MCF 10A (cell line): Measurements from ENCODE around the gene BMP8B. TPM values are rescaled to one million over a fixed set of nuclear protein-coding genes. Genes with fewer than 3 reads are reported as not detected.

ENCODE experiments used
- BruUV-seq: library from RNA; stranded (reverse); fragments of 400-500 nt; replicated peaks from 2 replicates; lab custom pipeline; 2021; lab: Mats Ljungman, UMichigan
- CTCF ChIA-PET: fragments of 300-600 bp; sonication (Branson Sonifier 250); formaldehyde crosslinking; extraction: SDS; loops from one replicate; lab custom pipeline; 2021; ENCODE audit warnings: antibody characterized with exemption, inconsistent platforms; lab: Yijun Ruan, JAX
- POLR2A ChIA-PET: fragments of 300-600, 350-650 bp; sonication (Branson Sonifier 250); formaldehyde crosslinking; extraction: SDS; loops from one replicate; lab custom pipeline; 2020; ENCODE audit warnings: antibody characterized with exemption, inconsistent platforms; lab: Yijun Ruan, JAX
- DNase-seq: peaks from one replicate; pipeline ENCODE4 v3.0.0-alpha.2; 2018; ENCODE audit not compliant: unreplicated experiment
- H3K27ac Mint-ChIP-seq: one replicate; pipeline ENCODE4 v1.8.0; 2022; ENCODE audit warnings: mild to moderate bottlenecking, low read depth, mixed read lengths; ENCODE audit not compliant: unreplicated experiment
- H3K27me3 Mint-ChIP-seq: one replicate; pipeline ENCODE4 v1.8.0; 2022; ENCODE audit warnings: mixed read lengths; ENCODE audit not compliant: insufficient read depth, unreplicated experiment
- H3K36me3 Mint-ChIP-seq: one replicate; pipeline ENCODE4 v1.8.0; 2022; ENCODE audit warnings: mild to moderate bottlenecking, moderate library complexity, mixed read lengths; ENCODE audit not compliant: insufficient read depth, unreplicated experiment
- H3K4me1 Mint-ChIP-seq: one replicate; pipeline ENCODE4 v1.8.0; 2022; ENCODE audit warnings: mixed read lengths; ENCODE audit not compliant: insufficient read depth, unreplicated experiment
- H3K4me3 Mint-ChIP-seq: one replicate; pipeline ENCODE4 v1.8.0; 2022; ENCODE audit warnings: mild to moderate bottlenecking, moderate library complexity, mixed read lengths; ENCODE audit not compliant: unreplicated experiment
- H3K9me3 Mint-ChIP-seq: one replicate; pipeline ENCODE4 v1.8.0; 2022; ENCODE audit warnings: mixed read lengths; ENCODE audit not compliant: unreplicated experiment
- intact Hi-C: fragments of 100-400 bp; cut with micrococcal nuclease; formaldehyde crosslinking; loops from 2 replicates; pipeline ENCODE4 v1.14.1; 2022
- total RNA-seq: library from RNA; stranded (reverse); gene quantifications from 2 replicates; pipeline ENCODE4 v1.2.3, GENCODE V29; 2022
- TF ChIP-seq, protein P1 (sequence below): fragments of 200-600 bp; IDR thresholded peaks from one replicate; pipeline ENCODE4 v1.8.0; 2022; ENCODE audit warnings: antibody characterized with exemption, mild to moderate bottlenecking; ENCODE audit not compliant: unreplicated experiment

The BMP8B gene
- total RNA-seq, 1 experiment from 2014 or later = 0.21 TPM

DNA sequence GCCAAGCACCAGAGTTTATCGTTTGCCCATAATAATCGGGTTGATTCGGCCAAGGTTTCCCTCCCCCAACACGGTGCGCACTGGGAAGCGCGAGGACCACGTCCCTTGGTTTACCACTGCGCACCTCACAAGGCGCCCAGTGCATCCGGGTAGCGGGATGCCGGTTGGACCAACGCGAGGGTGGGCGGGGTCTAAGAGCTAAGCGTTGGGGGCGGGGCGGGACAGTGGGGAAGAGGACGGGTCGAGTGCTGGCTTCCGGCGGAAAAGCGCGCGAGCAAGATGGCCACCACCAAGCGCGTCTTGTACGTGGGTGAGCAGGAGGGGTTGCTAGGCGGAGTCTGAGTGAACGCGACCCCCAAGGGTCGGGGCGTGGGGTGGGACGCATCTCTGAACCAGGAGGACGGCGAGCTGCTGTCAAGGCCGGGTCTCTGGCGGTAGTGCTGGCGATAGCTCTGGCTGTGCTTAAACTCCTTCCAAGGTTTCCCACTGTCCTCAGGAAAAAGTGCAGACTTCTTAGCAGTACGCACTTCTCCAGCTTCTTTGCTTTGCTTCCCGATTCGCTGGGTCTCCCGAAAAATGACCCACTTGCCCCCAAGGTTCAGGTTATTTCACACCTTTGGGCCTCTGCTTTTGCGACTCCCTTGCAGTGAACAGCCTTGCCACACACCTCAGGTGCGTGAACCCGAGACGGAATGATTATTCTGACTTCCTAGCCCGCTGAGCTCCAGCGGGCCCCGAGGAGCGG lies 49.9 kb downstream of the BMP8B start, which contains the start of gene PPIE:
Gene PPIE, plus strand, starts transcription at position 261 of the 745 bp plus-strand sequence. Its CDS starts 19 bp downstream, at position 280.
- peak within 1 kb of the TSS; percentile 94 for H3K4me3 Mint-ChIP-seq
- TSS peak; percentile 45 for BruUV-seq
- peaks cover 34% of the 10 kb centered on the region for H3K36me3 Mint-ChIP-seq
- peaks cover 7% of the 10 kb centered on the region for H3K27me3 Mint-ChIP-seq
- intact Hi-C loops = no loop called here
- CTCF ChIA-PET = interaction anchor here (0.6 to 2.7 kb wide), 4 partner anchors 19 to 769 kb away, joined by 3 to 9 read pairs (median 4); no protein-coding TSS in a partner anchor
- TF ChIP-seq, protein P1, sequence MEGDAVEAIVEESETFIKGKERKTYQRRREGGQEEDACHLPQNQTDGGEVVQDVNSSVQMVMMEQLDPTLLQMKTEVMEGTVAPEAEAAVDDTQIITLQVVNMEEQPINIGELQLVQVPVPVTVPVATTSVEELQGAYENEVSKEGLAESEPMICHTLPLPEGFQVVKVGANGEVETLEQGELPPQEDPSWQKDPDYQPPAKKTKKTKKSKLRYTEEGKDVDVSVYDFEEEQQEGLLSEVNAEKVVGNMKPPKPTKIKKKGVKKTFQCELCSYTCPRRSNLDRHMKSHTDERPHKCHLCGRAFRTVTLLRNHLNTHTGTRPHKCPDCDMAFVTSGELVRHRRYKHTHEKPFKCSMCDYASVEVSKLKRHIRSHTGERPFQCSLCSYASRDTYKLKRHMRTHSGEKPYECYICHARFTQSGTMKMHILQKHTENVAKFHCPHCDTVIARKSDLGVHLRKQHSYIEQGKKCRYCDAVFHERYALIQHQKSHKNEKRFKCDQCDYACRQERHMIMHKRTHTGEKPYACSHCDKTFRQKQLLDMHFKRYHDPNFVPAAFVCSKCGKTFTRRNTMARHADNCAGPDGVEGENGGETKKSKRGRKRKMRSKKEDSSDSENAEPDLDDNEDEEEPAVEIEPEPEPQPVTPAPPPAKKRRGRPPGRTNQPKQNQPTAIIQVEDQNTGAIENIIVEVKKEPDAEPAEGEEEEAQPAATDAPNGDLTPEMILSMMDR = no peak
- peak; percentile 93 for DNase-seq
- H3K4me1 Mint-ChIP-seq = peaks cover 12% of the 10 kb centered on the region
- H3K27ac Mint-ChIP-seq = peak within 1 kb of the TSS; percentile 96
- no peaks in the 10 kb centered on the region for H3K9me3 Mint-ChIP-seq
- POLR2A ChIA-PET = interaction anchor here (0.6 to 2.2 kb wide), 18 partner anchors 8 to 679 kb away, joined by 3 to 9 read pairs (median 3); partner anchors contain the start of genes BMP8B and PABPC4

DNA sequence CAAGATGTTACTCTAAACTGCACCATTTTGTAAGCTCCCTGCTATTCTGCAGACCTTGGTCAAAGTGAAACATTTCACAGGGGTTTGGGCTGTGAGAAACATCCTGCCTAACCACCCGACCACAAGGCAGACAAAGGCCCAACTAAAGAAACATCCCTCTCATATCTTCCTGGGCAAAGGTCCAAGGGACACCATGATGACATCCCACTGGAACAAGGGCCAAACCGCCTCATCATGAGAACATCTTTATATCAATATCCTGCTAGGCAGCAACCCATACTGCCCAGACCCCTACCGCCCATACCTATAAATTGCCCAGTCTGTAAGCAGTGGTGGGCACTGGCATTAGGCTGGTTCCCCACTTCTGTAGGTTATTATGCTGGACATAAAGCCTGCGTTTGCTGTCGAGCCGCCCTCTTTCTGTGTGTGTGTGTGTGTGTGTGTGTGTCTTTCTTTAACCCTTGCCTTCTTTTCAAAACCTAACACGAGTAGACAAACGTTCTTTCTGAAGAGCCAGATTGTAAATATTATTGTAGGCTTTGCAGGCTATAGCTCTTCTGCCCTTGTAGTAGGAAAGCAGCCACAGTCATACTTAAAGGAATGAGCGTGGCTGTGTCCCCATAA lies 51.0 kb downstream of the BMP8B start:
- intact Hi-C loops = no loop called here
- Mint-ChIP-seq H3K36me3 (peaks cover 23% of the 10 kb centered on the region), H3K4me3 (no peak overlapping the region), H3K9me3 (no peaks in the 10 kb centered on the region), H3K27me3 (peaks cover 18% of the 10 kb centered on the region), H3K4me1 (peaks cover 12% of the 10 kb centered on the region), H3K27ac (no peak overlapping the region)
- BruUV-seq = no TSS peak
- POLR2A ChIA-PET = interaction anchor here (1.1 to 2.2 kb wide), 5 partner anchors 13 to 678 kb away, joined by 3 to 9 read pairs (median 3); partner anchors contain the start of gene PABPC4
- CTCF ChIA-PET = interaction anchor here (0.6 to 2.7 kb wide), 3 partner anchors 118 to 338 kb away, joined by 4 to 6 read pairs (median 5); no protein-coding TSS in a partner anchor
- TF ChIP-seq, protein P1 = no peak
- DNase-seq = no peak

DNA sequence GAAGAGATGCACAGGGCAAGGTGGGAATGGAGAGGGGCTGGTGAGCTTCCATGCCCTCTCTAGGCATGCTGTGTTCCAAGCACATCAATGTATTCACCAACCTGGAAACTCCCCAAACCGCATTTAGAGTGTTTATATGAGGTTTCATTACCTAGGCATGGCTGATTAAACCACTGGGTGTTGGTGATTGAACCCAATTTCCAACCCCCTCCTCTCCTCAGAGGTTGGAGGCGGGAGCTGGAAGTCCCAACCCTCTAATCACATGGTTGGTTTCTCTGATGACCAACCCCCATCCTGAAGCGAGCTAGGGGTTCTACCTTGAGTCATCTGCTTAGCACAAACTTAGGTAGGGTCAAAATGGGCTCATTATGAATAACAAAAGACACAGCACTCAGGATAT lies 52.9 kb downstream of the BMP8B start:
- Mint-ChIP-seq H3K4me3 (no peak overlapping the region), H3K27me3 (peaks cover 29% of the 10 kb centered on the region), H3K27ac (no peak overlapping the region), H3K4me1 (peaks cover 12% of the 10 kb centered on the region), H3K9me3 (no peaks in the 10 kb centered on the region), H3K36me3 (peaks cover 5% of the 10 kb centered on the region)
- BruUV-seq = no TSS peak
- intact Hi-C loops = no loop called here
- DNase-seq = no peak
- TF ChIP-seq, protein P1 = no peak
- ChIA-PET CTCF (interaction anchor here (0.7 to 1.3 kb wide), 3 partner anchors 83 to 297 kb away, joined by 3 to 4 read pairs (median 3); no protein-coding TSS in a partner anchor), POLR2A (interaction anchor here (0.7 kb wide), 1 partner anchor 450 kb away, joined by 3 read pairs; no protein-coding TSS in a partner anchor)

DNA sequence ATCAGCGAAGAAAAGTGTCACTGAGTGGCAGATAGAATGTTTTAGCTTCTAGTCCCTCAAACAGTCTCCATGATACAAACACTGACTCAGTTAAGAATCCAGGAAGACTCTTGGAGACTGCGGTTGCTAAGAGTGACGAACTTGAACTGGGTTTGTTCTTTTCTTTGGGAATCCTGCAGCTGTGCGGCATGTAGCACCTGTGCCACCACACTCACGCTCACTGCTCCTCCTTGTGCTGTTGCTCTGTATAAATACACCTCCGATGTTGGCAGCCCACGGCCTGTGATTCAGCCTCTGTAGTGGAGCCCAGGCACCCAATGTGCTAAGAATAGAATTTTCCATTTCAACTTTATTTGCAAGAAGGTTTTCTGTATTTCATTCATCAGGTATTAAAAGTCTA lies 55.5 kb downstream of the BMP8B start:
- no peak for DNase-seq
- TF ChIP-seq, protein P1 = no peak
- ChIA-PET CTCF (interaction anchor here (0.6 kb wide), 1 partner anchor 707 kb away, joined by 3 read pairs; the partner anchor contains the start of gene NDUFS5), POLR2A (no interaction called here)
- intact Hi-C loops = no loop called here
- no peak overlapping the region for H3K4me3 Mint-ChIP-seq
- peaks cover 8% of the 10 kb centered on the region for H3K4me1 Mint-ChIP-seq
- H3K27ac Mint-ChIP-seq = no peak overlapping the region
- H3K9me3 Mint-ChIP-seq = no peaks in the 10 kb centered on the region
- H3K36me3 Mint-ChIP-seq = no peaks in the 10 kb centered on the region
- BruUV-seq = no TSS peak
- H3K27me3 Mint-ChIP-seq = peaks cover 55% of the 10 kb centered on the region
